HL-60 (cell line): ENCODE data around the gene TUBGCP3.

Experiments
- GABPA ChIP-seq: IDR thresholded peaks from 2 replicates; pipeline ENCODE4 v1.6.1; 2012; ENCODE audit warnings: low read depth
- TF ChIP-seq, protein P1 (sequence below): IDR thresholded peaks from one replicate; pipeline ENCODE4 v1.5.1; 2011; ENCODE audit warnings: low read length, control low read depth, inconsistent platforms; ENCODE audit not compliant: insufficient read depth

DNA sequence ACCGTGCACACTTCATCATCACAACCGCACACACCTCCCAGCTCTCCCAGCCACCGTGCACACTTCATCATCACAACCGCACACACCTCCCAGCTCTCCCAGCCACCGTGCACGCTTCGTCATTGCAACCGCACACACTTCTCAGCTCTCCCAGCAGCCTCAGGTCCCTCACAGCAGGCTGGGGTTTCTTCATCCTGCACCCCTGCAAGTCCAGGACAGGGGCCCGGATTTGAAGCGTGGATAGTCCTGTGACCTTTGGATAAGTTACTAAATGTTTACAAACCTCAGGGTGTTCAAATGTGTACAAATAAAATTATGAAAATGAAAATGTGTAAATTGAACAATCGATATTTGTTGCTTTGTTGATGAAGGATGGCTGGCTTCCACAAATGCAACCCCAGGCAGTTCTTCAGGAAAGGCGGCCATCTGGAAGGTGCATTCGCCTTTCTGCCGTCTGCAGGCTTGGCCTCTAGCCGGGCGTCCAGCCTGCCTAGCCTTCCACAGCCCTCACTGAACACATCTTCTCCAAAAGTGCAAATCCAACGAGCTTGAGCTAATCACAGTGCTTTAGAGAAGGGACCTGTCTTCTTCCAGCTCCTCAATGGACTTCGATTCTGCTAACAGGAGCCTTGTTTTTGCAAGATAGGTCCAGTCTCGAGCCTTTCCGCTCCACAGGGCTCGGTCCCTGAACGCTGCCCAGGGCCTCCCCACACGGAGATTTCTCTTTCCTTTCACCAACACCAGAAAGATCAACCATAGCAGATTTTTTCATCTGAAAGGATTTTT, 137.6 kb downstream of the TUBGCP3 start:
- TF ChIP-seq, protein P1, sequence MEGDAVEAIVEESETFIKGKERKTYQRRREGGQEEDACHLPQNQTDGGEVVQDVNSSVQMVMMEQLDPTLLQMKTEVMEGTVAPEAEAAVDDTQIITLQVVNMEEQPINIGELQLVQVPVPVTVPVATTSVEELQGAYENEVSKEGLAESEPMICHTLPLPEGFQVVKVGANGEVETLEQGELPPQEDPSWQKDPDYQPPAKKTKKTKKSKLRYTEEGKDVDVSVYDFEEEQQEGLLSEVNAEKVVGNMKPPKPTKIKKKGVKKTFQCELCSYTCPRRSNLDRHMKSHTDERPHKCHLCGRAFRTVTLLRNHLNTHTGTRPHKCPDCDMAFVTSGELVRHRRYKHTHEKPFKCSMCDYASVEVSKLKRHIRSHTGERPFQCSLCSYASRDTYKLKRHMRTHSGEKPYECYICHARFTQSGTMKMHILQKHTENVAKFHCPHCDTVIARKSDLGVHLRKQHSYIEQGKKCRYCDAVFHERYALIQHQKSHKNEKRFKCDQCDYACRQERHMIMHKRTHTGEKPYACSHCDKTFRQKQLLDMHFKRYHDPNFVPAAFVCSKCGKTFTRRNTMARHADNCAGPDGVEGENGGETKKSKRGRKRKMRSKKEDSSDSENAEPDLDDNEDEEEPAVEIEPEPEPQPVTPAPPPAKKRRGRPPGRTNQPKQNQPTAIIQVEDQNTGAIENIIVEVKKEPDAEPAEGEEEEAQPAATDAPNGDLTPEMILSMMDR: no peak
- no peak for TF ChIP-seq GABPA
